Measurements from ENCODE around the gene C12orf50. TPM values are rescaled to one million over a fixed set of nuclear protein-coding genes. Genes with fewer than 3 reads are reported as not detected.
"Not testable (repeated sequence)": the region's sequence is repeated elsewhere in the genome, so short reads cannot be mapped to it uniquely, and the experiment has no call there.

The C12orf50 gene
- total RNA-seq, 1 donor from 2014 or later: not detected

- Mint-ChIP-seq H3K27ac (no peak overlapping the region), H3K9me3 (peaks cover 8% of the 10 kb centered on the region), H3K27me3 (ENCODE audit: insufficient read depth, low read depth) (peaks cover 5% of the 10 kb centered on the region), H3K4me3 (peak overlapping the region; percentile 94), H3K4me1 (peaks cover 20% of the 10 kb centered on the region), H3K36me3 (no peaks in the 10 kb centered on the region)
- H3K36me3 ChIP-seq: no peaks in the 10 kb centered on the region
- H3K27me3 ChIP-seq: no peaks in the 10 kb centered on the region
- no peaks in the 10 kb centered on the region for H3K9me3 ChIP-seq (ENCODE audit: low read depth)
- peaks cover 48% of the 10 kb centered on the region for H3K79me2 ChIP-seq (ENCODE audit: low read depth)
- peak overlapping the region; percentile 76 for H3K4me3 ChIP-seq
- H3K4me1 ChIP-seq: peaks cover 10% of the 10 kb centered on the region
- TF ChIP-seq, protein P1, sequence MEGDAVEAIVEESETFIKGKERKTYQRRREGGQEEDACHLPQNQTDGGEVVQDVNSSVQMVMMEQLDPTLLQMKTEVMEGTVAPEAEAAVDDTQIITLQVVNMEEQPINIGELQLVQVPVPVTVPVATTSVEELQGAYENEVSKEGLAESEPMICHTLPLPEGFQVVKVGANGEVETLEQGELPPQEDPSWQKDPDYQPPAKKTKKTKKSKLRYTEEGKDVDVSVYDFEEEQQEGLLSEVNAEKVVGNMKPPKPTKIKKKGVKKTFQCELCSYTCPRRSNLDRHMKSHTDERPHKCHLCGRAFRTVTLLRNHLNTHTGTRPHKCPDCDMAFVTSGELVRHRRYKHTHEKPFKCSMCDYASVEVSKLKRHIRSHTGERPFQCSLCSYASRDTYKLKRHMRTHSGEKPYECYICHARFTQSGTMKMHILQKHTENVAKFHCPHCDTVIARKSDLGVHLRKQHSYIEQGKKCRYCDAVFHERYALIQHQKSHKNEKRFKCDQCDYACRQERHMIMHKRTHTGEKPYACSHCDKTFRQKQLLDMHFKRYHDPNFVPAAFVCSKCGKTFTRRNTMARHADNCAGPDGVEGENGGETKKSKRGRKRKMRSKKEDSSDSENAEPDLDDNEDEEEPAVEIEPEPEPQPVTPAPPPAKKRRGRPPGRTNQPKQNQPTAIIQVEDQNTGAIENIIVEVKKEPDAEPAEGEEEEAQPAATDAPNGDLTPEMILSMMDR (IDR thresholded peaks at IDR 0.05): no peak
- peak; percentile 36 for TF ChIP-seq EZH2phosphoT487 (IDR thresholded peaks at IDR 0.05)
- peak overlapping the region; percentile 90 for H3K4me2 ChIP-seq
- peak; percentile 93 for DNase-seq (ENCODE audit: low spot score)
- H3F3A ChIP-seq (ENCODE audit: low read depth): no peaks in the 10 kb centered on the region
- peak overlapping the region; percentile 93 for H2AFZ ChIP-seq (replicated peaks)
- peak overlapping the region; percentile 56 for H3K9ac ChIP-seq
- no peak overlapping the region for H3K27ac ChIP-seq
- peaks cover 12% of the 10 kb centered on the region for H4K20me1 ChIP-seq (ENCODE audit: low read depth)
Measured at GRCh38 chr12:88035271-88035906, 6.2 kb upstream of the C12orf50 start.

DNA sequence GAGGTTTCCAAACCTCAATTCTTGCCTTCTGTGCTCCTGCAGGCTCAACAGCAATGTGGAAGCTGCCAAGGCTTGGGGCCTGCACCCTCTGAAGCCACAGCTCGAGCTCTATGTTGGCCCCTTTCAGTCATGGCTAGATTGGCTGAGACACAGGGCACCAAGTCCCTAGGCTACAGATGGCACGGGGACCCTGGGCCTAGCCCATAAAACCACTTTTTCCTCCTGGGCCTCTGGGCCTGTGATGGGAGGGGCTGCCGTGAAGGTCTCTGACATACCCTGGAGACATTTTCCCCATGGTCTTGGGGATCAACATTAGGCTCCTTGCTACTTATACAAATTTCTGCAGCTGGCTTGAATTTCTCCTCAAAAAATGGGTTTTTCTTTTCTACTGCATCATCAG, 2.0 kb upstream of the C12orf50 start:
- H3K4me1 Mint-ChIP-seq; H3K4me3 Mint-ChIP-seq; H3K9ac ChIP-seq; H3K79me2 ChIP-seq (ENCODE audit: low read depth); H3K27ac Mint-ChIP-seq; H3K27ac ChIP-seq; H3K4me1 ChIP-seq; H4K20me1 ChIP-seq (ENCODE audit: low read depth); H3K27me3 ChIP-seq; H3K4me2 ChIP-seq; H2AFZ ChIP-seq (replicated peaks); DNase-seq (ENCODE audit: low spot score); H3K27me3 Mint-ChIP-seq (ENCODE audit: insufficient read depth, low read depth); H3F3A ChIP-seq (ENCODE audit: low read depth); H3K4me3 ChIP-seq; H3K9me3 ChIP-seq (ENCODE audit: low read depth); H3K36me3 Mint-ChIP-seq; H3K36me3 ChIP-seq; H3K9me3 Mint-ChIP-seq: not testable (repeated sequence)

DNA sequence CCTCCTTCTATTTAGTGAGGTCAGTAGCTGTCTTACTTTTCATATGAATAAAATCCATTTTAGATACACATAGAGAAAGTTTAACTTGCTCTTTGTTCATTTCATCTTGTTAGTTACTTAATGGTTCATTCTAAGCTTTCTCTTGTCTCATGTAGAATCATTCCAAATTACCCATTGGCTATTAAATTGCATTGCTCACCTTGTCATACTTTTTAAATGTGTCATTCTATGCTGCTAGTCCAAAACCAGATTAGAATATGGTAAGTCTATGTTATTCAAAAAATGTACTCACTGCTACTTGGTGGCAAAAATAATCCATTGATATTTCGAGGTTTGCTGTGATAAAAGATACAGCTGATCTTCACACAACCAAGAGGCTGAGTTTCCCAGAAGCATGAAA, 3.0 kb downstream of the C12orf50 start:
- no peaks in the 10 kb centered on the region for H3K79me2 ChIP-seq (ENCODE audit: low read depth)
- no peaks in the 10 kb centered on the region for H4K20me1 ChIP-seq (ENCODE audit: low read depth)
- no peaks in the 10 kb centered on the region for H3K27me3 Mint-ChIP-seq (ENCODE audit: insufficient read depth, low read depth)
- TF ChIP-seq EZH2 (IDR thresholded peaks at IDR 0.05) (no peak), EZH2phosphoT487 (IDR thresholded peaks at IDR 0.05) (no peak)
- TF ChIP-seq, protein P1 (IDR thresholded peaks at IDR 0.05): no peak
- no peak overlapping the region for H3K4me2 ChIP-seq
- no peak overlapping the region for H3K27ac ChIP-seq
- no peak overlapping the region for H2AFZ ChIP-seq (replicated peaks)
- H3K9me3 ChIP-seq (ENCODE audit: low read depth): no peaks in the 10 kb centered on the region
- H3K4me3 ChIP-seq: no peak overlapping the region
- H3F3A ChIP-seq (ENCODE audit: low read depth): no peaks in the 10 kb centered on the region
- H3K9ac ChIP-seq: no peak overlapping the region
- H3K36me3 Mint-ChIP-seq: no peaks in the 10 kb centered on the region
- no peaks in the 10 kb centered on the region for H3K4me1 ChIP-seq
- H3K4me3 Mint-ChIP-seq: no peak overlapping the region
- no peak for DNase-seq (ENCODE audit: low spot score)
- no peak overlapping the region for H3K27ac Mint-ChIP-seq
- no peaks in the 10 kb centered on the region for H3K4me1 Mint-ChIP-seq
- H3K27me3 ChIP-seq: no peaks in the 10 kb centered on the region
- H3K9me3 Mint-ChIP-seq: no peaks in the 10 kb centered on the region
- no peaks in the 10 kb centered on the region for H3K36me3 ChIP-seq

GRCh38 chr12:88017964-88018363, 11.2 kb downstream of the C12orf50 start:
- H3K9me3 Mint-ChIP-seq: peaks cover 22% of the 10 kb centered on the region
- Histone ChIP-seq H4K20me1 (ENCODE audit: low read depth) (no peaks in the 10 kb centered on the region), H3K27me3 (no peaks in the 10 kb centered on the region), H3K79me2 (ENCODE audit: low read depth) (no peaks in the 10 kb centered on the region), H2AFZ (replicated peaks) (no peak overlapping the region), H3F3A (ENCODE audit: low read depth) (no peaks in the 10 kb centered on the region), H3K4me2 (no peak overlapping the region), H3K27ac (no peak overlapping the region), H3K9ac (no peak overlapping the region), H3K36me3 (no peaks in the 10 kb centered on the region), H3K4me1 (no peaks in the 10 kb centered on the region), H3K9me3 (ENCODE audit: low read depth) (no peaks in the 10 kb centered on the region), H3K4me3 (no peak overlapping the region)
- no peaks in the 10 kb centered on the region for H3K4me1 Mint-ChIP-seq
- no peak for DNase-seq (ENCODE audit: low spot score)
- no peak overlapping the region for H3K27ac Mint-ChIP-seq
- H3K27me3 Mint-ChIP-seq (ENCODE audit: insufficient read depth, low read depth): no peaks in the 10 kb centered on the region
- no peak overlapping the region for H3K4me3 Mint-ChIP-seq
- H3K36me3 Mint-ChIP-seq: no peaks in the 10 kb centered on the region
- TF ChIP-seq, protein P1 (IDR thresholded peaks at IDR 0.05): no peak
- TF ChIP-seq EZH2phosphoT487 (IDR thresholded peaks at IDR 0.05): no peak
- TF ChIP-seq EZH2 (IDR thresholded peaks at IDR 0.05): no peak

All from neural progenitor cell (in vitro differentiated cells).